ENCODE data around the gene TBL1XR1.

The TBL1XR1 gene

GRCh38 chr3:177197041-177197726 is at the start of gene TBL1XR1:
Gene TBL1XR1, minus strand, starts transcription at chr3:177197482. Its CDS starts 132,505 bp downstream, at chr3:177064977.
- DNase-seq (ENCODE audit: low read depth, low spot score) = peak; percentile 95

GRCh38 chr3:177245250-177245649 is 48.0 kb upstream of the TBL1XR1 start:
- no peak for DNase-seq (ENCODE audit: low read depth, low spot score)

- DNase-seq (ENCODE audit: low read depth, low spot score) = no peak
Observed at GRCh38 chr3:177244606-177245005, 47.3 kb upstream of the TBL1XR1 start.

- DNase-seq (ENCODE audit: low read depth, low spot score) = no peak
Observed at GRCh38 chr3:177238686-177239216, 41.5 kb upstream of the TBL1XR1 start.

GRCh38 chr3:177237206-177237605 is 39.9 kb upstream of the TBL1XR1 start:
- DNase-seq (ENCODE audit: low read depth, low spot score) = no peak

- DNase-seq (ENCODE audit: low read depth, low spot score) = no peak
Observed at GRCh38 chr3:177236704-177237103, 39.4 kb upstream of the TBL1XR1 start.

- no peak for DNase-seq (ENCODE audit: low read depth, low spot score)
Observed at GRCh38 chr3:177234121-177234520, 36.8 kb upstream of the TBL1XR1 start.

- no peak for DNase-seq (ENCODE audit: low read depth, low spot score)
Observed at GRCh38 chr3:177231242-177231641, 34.0 kb upstream of the TBL1XR1 start.

GRCh38 chr3:177230641-177231040 is 33.4 kb upstream of the TBL1XR1 start:
- DNase-seq (ENCODE audit: low read depth, low spot score) = no peak

GRCh38 chr3:177229791-177230190 is 32.5 kb upstream of the TBL1XR1 start:
- DNase-seq (ENCODE audit: low read depth, low spot score) = no peak

- no peak for DNase-seq (ENCODE audit: low read depth, low spot score)
Observed at GRCh38 chr3:177228601-177229190, 31.4 kb upstream of the TBL1XR1 start.

- DNase-seq (ENCODE audit: low read depth, low spot score) = no peak
Observed at GRCh38 chr3:177224414-177224813, 27.1 kb upstream of the TBL1XR1 start.

GRCh38 chr3:177221744-177222143 is 24.5 kb upstream of the TBL1XR1 start:
- DNase-seq (ENCODE audit: low read depth, low spot score) = no peak

GRCh38 chr3:177220136-177220974 is 23.1 kb upstream of the TBL1XR1 start:
- no peak for DNase-seq (ENCODE audit: low read depth, low spot score)

- DNase-seq (ENCODE audit: low read depth, low spot score) = no peak
Observed at GRCh38 chr3:177213801-177214535, 16.7 kb upstream of the TBL1XR1 start.

GRCh38 chr3:177212756-177213155 is 15.5 kb upstream of the TBL1XR1 start:
- DNase-seq (ENCODE audit: low read depth, low spot score) = no peak

GRCh38 chr3:177212278-177212610 is 15.0 kb upstream of the TBL1XR1 start:
- DNase-seq (ENCODE audit: low read depth, low spot score) = no peak

- no peak for DNase-seq (ENCODE audit: low read depth, low spot score)
Observed at GRCh38 chr3:177211503-177212277, 14.4 kb upstream of the TBL1XR1 start.

- peak; percentile 85 for DNase-seq (ENCODE audit: low read depth, low spot score)
Observed at GRCh38 chr3:177210744-177211502, 13.6 kb upstream of the TBL1XR1 start.

- no peak for DNase-seq (ENCODE audit: low read depth, low spot score)
Observed at GRCh38 chr3:177209509-177209908, 12.2 kb upstream of the TBL1XR1 start.

Data from ELF-1 (cell line).